Stimulated activated CD4-positive, alpha-beta T cell treated with anti-CD3 and anti-CD28 coated beads, Interleukin-15, amount 100 ng/mL, for 24 hours (primary cell): ENCODE results near the gene ITGB4.
A peak's percentile ranks its signal among the peaks of the same experiment; 100 is the strongest.
"Not testable (repeated sequence)": the region's sequence is repeated elsewhere in the genome, so short reads cannot be mapped to it uniquely, and the experiment has no call there.

Experiments used
- DNase-seq: peaks from one replicate; pipeline ENCODE4 v3.0.0-alpha.2; 2020

Gene ITGB4

DNA sequence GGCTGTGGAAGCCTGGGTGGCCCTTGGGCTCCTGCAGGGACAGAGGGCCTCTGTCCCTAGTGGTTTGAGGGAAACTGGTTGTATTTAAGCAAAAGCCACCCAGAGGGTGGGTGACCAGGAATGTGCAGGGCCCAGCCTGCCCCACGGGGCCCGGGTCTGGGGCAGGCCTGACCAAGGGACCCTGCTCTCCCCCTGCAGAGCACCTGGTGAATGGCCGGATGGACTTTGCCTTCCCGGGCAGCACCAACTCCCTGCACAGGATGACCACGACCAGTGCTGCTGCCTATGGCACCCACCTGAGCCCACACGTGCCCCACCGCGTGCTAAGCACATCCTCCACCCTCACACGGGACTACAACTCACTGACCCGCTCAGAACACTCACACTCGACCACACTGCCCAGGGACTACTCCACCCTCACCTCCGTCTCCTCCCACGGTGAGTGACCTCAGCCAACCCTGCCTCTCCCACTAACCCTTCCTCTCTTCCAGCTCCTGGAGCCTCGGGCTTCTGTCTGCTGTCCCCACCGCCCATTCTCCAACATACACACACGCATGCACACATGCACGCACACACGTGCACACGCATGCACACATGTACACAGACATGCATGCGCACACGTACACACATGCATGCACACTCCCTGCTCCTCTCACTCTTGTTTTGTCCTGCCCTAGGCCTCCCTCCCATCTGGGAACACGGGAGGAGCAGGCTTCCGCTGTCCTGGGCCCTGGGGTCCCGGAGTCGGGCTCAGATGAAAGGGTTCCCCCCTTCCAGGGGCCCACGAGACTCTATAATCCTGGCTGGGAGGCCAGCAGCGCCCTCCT is 33.3 kb downstream of the ITGB4 start:
- no peak for DNase-seq

DNA sequence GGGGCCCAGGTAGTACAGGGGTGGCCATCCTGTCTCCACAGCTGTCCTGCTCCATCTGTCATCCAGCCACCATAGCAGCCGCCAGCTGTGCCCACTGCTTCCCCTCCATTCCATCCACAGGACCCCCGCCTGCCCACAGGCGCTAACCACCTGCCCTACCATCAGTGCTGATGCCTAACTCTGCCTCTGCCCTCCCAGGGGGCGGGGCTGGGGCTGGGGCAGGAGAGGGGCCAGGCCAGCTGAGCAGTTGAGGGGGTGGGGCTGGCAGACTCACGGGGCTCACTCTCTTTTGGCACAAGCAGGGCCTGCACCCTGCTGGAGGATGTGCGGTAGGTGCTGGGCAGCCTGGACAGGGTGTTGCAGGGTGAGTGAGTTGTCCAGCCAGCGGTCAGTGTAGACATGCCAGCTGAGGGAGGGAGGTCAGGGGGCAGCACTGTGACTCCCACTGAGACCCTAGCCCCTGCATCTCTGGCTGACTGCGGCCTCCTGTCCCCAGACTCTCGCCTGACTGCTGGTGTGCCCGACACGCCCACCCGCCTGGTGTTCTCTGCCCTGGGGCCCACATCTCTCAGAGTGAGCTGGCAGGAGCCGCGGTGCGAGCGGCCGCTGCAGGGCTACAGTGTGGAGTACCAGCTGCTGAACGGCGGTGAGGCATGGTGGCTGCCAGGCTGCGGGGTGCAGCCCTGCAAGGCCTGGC is 34.1 kb downstream of the ITGB4 start:
- DNase-seq = no peak

DNA sequence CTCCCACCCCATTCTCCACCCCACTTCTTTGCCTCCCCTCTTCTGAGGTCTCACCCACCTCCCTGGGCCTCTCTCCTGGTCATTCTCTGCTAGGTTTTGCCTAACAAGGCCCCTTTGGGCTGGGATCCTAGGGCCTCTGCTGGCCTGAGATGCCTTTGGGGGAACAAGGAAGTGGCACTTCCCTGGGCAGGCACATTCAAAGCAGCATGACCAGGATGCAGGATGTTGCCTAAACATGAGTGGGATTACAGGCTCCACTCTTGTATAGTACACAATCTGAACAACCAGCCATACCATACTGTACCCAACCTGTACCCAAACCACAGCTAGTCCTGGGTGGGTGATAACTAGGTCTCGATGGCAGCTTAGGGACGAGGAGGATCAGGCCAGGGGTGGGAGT is 34.7 kb downstream of the ITGB4 start:
- no peak for DNase-seq

DNA sequence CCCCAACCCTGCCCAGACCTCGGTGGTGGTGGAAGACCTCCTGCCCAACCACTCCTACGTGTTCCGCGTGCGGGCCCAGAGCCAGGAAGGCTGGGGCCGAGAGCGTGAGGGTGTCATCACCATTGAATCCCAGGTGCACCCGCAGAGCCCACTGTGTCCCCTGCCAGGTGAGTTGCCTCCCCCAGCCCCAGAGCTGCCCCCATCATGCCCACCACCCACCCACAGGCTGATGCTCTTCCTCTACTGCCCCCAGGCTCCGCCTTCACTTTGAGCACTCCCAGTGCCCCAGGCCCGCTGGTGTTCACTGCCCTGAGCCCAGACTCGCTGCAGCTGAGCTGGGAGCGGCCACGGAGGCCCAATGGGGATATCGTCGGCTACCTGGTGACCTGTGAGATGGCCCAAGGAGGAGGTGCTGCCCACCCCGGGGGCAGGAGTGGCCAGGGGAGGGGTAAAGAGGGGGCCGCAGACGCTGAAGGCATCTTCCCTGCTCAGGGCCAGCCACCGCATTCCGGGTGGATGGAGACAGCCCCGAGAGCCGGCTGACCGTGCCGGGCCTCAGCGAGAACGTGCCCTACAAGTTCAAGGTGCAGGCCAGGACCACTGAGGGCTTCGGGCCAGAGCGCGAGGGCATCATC is 35.3 kb downstream of the ITGB4 start:
- DNase-seq = no peak

DNA sequence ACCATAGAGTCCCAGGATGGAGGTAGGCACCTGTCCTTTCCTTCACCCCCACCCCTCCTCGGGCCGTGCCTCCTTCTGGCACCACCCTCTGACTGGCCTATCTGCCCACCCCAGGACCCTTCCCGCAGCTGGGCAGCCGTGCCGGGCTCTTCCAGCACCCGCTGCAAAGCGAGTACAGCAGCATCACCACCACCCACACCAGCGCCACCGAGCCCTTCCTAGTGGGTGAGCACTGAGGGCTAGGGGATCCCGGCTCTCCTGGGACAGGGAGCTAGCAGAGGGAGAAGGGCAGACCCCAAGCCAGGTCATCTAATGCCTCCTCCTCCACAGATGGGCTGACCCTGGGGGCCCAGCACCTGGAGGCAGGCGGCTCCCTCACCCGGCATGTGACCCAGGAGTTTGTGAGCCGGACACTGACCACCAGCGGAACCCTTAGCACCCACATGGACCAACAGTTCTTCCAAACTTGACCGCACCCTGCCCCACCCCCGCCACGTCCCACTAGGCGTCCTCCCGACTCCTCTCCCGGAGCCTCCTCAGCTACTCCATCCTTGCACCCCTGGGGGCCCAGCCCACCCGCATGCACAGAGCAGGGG is 35.9 kb downstream of the ITGB4 start:
- no peak for DNase-seq

DNA sequence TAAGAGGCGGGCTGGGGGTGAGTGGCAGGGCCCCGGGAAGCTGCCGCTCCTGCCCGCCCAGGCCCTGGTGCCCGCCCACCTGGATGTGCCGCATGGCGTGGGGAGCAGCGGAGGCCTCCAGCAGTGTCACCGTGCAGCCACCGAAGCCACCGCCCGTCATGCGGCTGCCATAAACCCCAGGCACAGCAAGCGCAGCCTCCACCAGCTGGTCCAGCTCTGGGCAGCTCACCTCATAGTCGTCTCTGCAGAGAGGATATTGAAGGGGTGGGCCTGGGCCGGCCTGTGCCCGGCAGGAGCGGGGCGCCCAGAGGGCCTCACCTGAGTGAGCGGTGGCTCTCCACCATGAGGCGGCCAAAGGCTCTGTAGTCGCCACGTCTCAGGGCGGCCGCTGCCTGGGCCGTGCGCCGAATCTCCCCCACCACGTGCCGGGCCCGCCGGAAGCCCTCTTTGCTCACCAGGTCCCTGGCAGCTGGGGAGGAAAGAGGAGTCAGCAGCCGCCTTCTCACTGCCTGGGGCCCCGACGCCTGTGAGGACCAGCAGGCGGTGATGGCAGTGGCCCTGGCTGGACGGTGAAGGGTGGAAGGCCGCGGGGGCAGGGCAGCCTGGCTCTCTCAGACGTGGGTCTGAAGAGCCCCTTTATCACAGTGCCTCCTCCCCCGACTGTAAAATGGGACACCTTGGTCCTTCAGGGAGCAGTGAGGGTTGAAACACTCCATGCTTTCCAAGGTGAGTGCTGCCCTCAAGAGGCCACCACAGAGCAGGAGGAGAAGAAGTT is 37.1 kb downstream of the ITGB4 start:
- DNase-seq = no peak

DNA sequence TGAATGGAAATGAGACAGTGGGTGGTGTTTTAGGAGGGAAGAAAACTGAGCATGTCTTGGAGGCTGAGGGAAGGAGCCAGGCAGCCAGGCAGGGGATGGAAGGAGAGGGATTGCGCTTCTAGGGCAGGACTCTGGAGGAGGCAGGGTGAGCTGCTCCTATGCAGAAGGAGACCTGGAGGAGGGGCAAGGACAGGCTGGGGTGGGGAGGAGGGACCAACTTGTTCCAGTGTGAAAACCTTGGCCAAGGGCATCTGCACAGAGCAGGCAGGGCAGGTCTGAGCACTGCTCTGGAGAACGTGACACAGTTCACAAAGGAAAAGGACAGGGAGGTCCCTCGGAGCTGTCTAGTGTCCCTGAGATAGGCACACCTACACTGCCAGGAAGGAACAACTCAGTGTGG is 38.2 kb downstream of the ITGB4 start:
- DNase-seq = no peak

DNA sequence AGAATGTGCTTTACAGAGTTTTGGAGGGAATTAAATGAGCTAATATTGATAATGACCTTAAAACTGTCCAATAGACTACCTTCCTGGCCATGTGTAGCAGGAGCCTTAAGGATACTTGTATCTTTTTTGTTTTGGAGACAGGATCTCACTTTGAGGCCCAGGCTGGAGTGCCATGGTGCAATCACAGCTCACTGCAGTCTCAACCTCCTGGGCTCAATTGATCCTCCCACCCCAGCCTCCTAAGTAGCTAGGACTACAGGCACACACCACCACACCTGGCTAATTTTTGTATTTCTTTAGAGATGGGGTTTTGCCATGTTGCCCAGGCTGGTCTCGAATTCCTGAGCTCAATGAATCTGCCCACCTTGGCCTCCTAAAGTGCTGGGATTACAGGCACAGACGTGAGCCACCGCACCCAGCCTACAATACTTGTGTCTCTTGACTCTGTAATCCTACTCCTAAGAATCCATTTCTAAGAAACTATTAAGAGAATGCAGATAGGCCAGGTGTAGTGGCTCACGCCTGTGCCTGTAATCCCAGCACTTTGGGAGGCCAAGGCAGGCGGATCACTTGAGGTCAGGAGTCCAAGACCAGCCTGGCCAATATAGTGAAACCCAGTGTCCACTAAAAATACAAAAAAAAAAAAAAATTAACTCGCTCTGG is 38.9 kb downstream of the ITGB4 start:
- not testable (repeated sequence) for DNase-seq

DNA sequence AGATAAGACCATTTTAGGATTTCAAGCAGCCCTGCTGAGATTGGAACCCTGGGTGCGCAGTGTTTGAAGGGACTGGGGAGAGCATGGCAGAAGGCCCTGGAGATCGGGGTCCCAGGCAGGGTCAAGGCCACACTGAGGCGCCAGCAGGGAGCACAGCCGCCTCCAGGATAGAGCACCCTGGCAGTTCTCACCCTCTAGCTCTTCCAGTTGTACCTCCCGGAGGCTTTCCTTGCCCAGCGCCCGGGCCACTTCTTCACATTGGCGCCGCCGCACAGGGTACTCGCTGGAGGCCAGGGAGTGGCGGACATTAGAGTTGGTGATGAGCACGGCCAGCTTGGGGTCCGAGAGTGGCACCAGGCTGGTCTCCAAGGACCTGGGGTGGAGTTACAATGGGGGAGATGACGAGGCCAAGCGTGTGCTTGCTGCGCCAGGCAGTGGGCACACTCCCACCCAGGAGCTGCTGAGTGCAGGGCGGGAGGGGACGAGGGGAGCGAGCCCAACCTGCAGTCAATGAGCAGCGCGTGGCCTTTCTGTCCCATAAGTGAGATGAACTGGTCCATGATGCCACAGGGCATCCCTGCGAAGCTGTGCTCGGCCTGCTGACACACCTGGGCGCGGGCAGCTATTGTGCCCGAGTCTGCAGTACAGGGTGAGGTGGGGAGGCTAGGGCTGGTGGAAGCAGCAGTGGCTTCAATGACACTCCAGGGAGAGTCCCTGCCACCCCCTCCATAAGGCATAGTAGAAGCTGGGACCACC is 41.4 kb downstream of the ITGB4 start:
- DNase-seq = no peak

DNA sequence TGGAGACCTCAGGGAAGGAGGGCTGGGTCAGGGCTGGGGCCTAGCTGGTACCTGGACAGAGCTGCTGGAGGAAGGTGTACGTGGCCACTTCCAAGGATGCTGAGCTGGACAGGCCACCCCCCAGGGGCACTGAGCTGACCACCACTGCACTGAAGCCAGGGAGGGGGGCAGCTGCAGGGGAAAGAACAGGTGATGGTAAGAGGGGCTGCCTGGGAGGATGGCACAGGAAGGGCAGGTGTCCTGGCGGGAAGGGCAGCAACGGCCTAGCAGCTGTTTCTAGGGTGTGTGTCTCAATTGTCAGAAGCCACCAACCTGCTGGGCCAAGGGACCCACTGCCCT is 42.0 kb downstream of the ITGB4 start:
- DNase-seq = no peak

DNA sequence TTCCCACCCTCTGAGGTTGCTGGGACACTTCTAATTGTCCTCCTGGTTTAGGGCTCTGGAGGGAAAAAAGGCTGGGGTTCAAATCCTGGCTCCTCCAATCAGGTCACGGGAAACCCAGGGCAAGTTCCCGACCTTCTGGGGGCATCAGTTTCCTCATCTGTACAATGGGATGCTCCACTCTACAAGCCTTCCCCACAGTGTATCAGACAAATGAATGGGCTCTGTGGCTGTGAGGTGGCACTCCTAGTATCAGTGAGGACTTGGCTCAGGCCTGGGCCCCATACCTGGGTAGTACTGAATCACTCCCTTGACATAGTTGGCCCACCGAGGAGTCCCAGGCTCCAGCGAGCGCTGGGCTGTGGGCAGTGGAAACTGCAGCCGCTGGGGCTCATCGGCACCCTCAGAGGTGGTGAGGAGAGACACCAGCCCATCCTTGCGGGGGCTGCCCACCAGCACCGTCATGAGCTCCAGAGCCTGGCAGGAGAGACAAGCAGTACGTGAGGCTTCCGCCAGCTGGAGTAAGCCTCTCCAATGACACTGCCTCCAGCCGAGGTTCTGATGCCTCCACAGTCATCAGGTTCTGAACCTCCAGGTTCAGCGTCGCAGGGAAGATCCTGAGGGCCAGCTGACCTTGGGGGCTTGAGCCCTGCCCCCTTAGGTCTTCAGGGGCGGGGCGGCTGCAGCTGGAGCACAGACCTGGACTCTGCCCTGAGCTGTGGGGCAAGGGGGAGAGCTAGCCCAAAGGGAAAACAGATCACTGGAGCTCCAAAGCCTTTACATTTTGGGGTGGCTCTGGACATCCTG is 42.6 kb downstream of the ITGB4 start:
- no peak for DNase-seq

DNA sequence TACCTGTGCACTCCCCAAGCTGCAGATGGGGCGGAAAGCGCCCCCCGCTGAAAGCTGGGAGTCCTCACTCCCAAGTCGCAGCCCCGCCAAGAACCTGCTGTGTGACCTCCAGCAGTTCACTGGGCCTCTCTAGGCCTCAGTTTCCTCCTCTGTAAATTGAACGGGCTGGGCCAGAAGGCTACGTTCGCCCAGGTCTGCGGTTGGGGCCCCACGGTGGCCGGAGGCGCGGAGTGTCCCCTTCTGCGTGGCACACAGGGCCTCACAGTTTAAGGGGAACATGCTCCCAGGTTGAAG is 43.1 kb downstream of the ITGB4 start:
- DNase-seq = no peak

DNA sequence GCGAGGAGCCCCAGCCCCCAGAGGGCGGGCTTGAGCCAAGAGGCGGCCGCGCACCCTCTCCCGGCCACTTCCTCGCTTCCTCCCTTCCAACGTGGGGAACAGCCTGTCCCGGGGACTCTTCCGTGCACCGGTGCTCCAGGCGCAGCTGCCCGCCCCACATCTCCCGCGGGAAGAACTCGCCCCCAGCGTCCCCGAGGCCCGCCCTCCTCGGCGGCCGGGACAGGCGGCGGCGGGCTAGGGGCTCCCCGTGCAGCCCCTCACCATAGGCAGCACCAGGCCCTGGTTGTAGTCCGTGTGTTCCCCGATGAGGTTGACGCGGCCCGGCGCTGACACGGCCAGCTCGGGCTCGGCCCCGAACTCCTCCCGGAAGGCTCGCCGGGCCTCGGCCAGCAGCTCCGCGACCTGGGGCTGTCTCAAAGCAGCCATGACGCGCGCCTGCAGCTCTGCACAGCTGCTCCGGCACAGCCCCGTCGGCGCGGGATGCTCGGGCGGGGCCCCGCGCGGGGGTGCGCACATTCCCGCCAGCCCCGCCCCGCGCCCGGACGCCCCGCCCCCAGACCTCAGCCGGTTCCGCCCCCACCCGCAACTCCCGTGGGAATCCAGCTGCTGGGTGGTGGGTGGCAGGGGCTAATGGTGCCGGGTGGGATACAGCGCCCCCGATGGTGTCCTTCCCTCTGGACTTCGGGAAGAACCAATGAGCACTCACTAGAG is 43.6 kb downstream of the ITGB4 start, which contains the start of gene GALK1:
TSS of gene GALK1 (minus strand) at position 482 of the 711 bp plus-strand sequence. CDS start at position 426, 56 bp downstream.
- DNase-seq = peak; percentile 84

DNA sequence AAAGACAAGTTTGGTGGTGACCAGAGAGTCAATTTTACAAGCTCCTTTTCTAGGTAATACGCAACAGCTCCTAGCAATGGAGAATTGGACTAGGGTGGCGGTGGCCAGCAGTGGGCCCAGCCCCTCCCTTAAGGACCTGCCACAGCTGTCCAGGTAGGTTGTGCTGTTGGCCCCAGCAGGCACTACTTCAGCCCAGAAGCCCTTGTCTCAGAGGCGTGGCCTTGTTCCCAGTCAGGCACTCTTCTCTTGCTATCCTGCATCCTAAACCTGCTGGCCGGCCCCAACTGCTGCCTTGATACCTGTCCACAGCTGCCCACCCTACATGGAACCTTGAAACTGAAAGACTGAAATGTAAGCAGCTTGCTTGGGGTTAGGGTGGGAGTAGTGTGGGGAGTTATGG is 44.7 kb downstream of the ITGB4 start:
- no peak for DNase-seq

DNA sequence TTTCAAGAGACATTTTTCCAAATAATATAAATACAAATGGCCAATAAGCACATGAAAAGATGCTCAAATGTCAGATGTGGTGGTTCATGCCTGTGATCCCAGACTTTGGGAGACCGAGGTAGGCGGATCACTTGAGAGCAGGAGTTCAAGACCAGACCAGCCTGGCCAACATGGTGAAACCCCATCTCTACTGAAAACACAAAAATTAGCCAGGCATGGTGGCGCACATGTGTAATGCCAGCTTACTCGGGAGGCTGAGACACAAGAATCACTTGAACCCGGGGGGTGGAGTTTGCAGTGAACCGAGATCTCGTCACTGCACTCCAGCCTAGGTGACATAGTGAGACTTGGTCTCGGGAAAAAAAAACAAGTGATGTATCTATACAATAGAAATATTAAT is 46.6 kb downstream of the ITGB4 start:
- no peak for DNase-seq

DNA sequence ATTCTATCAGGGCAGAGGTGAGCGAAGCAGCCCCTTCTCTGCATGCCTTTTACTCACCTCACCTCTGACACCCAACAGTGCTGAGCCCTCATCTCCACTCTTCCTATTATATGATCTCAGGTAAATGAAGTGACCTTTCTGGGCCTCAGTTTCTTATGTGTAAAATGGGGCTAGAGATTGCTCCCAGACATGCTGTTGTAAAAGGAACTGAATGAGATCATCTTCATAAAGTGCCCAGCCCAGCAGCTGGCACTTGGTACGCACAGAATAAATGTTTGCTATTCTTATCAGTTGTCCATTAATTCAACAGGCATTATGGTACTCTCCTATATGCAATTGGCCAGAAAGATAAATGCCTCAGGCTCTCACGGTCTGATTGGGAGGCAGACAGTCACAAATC is 48.3 kb downstream of the ITGB4 start:
- no peak for DNase-seq

DNA sequence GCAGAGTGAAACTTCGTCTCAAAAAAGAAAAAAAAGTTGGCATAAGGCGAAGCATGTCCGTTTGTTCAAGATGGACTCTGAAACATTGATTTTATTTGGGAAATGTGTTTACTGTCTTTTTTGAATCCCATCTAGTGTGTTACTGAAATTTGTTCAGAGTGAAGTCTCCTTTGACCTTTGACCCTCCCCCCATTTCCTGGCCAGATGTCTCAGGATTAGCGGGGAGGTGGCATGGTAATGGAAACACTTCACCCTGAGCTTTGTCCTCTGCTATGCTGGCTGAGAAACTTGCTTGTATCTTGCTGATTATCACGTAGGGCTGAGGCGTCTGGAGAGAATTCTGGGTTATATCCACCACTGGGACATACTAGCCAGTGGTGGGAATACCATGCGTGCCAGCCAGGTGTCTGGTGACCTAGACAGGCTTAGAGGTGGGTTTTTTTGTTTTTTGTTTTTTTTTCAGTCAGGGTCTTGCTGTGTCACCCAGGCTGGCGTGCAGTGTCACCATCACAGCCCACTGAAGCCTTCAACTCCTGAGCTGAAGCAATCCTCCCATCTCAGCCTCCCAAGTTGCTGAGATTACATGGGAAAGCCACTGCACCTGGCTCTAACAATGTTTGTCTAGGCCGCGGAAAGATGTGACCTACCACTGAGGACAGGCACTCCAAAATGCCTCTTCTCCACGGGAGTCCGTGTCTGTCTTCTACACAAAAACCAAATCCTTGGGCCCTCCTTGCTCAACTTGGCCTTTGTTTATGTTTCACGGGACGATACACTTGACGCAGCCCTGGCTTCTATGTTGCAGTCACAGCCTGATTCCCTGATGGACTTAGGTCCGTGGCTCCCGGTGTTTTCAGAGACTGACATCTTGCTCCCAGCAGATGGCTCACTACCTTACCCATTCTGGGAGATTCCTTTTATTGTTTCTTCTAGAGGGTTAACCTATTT is 50.3 kb downstream of the ITGB4 start:
- DNase-seq = no peak

DNA sequence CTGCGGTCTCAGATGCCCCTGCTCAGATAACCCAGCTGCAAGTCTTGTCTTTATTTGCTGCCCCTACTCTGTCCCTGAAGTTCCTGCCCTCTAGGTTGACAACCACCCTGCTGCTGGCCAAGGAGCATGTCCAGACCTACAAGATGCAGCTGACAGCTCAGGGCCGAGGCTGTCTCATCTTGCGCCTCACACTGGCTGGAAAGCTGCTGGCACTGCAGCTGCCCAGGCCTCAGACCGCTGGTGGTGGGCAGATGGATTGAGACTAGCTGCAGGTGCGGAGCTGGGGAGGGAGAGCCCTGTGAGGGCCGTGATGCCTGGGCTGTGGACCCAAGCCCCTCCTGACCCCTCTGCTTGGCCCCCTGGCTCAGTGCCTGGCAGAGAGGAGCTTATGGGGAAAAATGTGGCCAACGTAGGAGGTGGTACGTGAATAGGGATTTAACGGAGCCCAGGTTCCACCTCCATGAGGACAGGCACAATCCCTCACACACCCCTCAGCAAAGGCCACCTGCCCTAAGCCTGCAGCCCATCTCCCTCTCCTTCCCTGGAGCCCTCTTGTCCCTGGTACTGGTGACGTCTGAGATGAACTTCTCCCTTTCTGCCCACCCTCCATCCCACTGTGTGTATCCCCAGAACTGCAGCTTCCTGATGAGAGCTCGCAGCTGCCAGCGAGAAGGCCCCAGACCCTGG is 52.0 kb downstream of the ITGB4 start:
- no peak for DNase-seq
